Glutamatergic neuron (in vitro differentiated cells): ENCODE data around the gene FGF12. TPM values are rescaled to one million over a fixed set of nuclear protein-coding genes. Genes with fewer than 3 reads are reported as not detected.

ENCODE experiments used
- DNase-seq: peaks from one replicate; pipeline ENCODE4 v3.0.0; 2022
- H3K27ac Mint-ChIP-seq: one replicate; pipeline ENCODE4 v1.8.0; 2020; ENCODE audit warnings: mild to moderate bottlenecking, mixed read lengths, inconsistent platforms; ENCODE audit not compliant: unreplicated experiment
- H3K27me3 Mint-ChIP-seq: one replicate; pipeline ENCODE4 v1.8.0; 2020; ENCODE audit warnings: mild to moderate bottlenecking, moderate library complexity, mixed read lengths, inconsistent platforms; ENCODE audit not compliant: unreplicated experiment
- H3K36me3 Mint-ChIP-seq: one replicate; pipeline ENCODE4 v1.8.0; 2020; ENCODE audit warnings: mild to moderate bottlenecking, mixed read lengths, inconsistent platforms; ENCODE audit not compliant: unreplicated experiment
- H3K4me1 Mint-ChIP-seq: one replicate; pipeline ENCODE4 v1.8.0; 2020; ENCODE audit warnings: mild to moderate bottlenecking, low read depth, mixed read lengths, inconsistent platforms; ENCODE audit not compliant: unreplicated experiment
- H3K4me3 Mint-ChIP-seq: one replicate; pipeline ENCODE4 v1.8.0; 2020; ENCODE audit warnings: mild to moderate bottlenecking, mixed read lengths, inconsistent platforms; ENCODE audit not compliant: unreplicated experiment
- H3K9me3 Mint-ChIP-seq: one replicate; pipeline ENCODE4 v1.8.0; 2020; ENCODE audit warnings: mild to moderate bottlenecking, moderate library complexity, mixed read lengths, inconsistent platforms; ENCODE audit not compliant: unreplicated experiment
- total RNA-seq: library from RNA; stranded (reverse); fragmentation: NEBNext Ultra II Directional; extraction: Animal tissue kit (Norgen Biotek cat#: 25700); gene quantifications from one replicate; pipeline ENCODE4 v1.2.1, GENCODE V29; 2021; ENCODE audit not compliant: unreplicated experiment
- TF ChIP-seq, protein P1 (sequence below): fragments of 200-600 bp; sonication (generic); IDR thresholded peaks from one replicate; pipeline ENCODE4 v1.5.0; 2021; ENCODE audit not compliant: partially characterized antibody, unreplicated experiment

FGF12 gene
- total RNA-seq, 1 donor from 2014 or later = 33.1 TPM

DNA sequence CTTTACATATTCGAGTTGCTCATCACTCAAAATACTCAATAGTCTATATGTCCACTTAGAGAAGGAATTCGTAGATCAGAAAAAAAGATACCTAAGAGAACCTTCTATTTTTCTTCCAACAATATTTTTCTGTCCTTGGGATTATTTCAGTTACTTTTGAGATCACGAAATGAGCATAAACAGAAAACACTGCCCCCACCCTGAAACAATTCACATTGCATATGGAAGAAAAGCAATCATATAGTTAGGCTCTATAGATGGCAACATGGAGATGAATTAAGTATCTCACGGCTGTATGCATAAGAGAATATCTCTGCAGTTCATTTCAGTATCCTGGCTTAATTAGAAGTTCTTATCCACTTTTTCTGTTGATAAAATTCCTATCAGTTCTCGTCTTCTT lies 391.1 kb downstream of the FGF12 start:
- no peak for DNase-seq
- Mint-ChIP-seq H3K27ac (no peak overlapping the region), H3K4me1 (no peaks in the 10 kb centered on the region), H3K4me3 (no peak overlapping the region), H3K9me3 (no peaks in the 10 kb centered on the region), H3K27me3 (peaks cover 2% of the 10 kb centered on the region), H3K36me3 (no peaks in the 10 kb centered on the region)
- TF ChIP-seq, protein P1, sequence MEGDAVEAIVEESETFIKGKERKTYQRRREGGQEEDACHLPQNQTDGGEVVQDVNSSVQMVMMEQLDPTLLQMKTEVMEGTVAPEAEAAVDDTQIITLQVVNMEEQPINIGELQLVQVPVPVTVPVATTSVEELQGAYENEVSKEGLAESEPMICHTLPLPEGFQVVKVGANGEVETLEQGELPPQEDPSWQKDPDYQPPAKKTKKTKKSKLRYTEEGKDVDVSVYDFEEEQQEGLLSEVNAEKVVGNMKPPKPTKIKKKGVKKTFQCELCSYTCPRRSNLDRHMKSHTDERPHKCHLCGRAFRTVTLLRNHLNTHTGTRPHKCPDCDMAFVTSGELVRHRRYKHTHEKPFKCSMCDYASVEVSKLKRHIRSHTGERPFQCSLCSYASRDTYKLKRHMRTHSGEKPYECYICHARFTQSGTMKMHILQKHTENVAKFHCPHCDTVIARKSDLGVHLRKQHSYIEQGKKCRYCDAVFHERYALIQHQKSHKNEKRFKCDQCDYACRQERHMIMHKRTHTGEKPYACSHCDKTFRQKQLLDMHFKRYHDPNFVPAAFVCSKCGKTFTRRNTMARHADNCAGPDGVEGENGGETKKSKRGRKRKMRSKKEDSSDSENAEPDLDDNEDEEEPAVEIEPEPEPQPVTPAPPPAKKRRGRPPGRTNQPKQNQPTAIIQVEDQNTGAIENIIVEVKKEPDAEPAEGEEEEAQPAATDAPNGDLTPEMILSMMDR = peak; percentile 14

DNA sequence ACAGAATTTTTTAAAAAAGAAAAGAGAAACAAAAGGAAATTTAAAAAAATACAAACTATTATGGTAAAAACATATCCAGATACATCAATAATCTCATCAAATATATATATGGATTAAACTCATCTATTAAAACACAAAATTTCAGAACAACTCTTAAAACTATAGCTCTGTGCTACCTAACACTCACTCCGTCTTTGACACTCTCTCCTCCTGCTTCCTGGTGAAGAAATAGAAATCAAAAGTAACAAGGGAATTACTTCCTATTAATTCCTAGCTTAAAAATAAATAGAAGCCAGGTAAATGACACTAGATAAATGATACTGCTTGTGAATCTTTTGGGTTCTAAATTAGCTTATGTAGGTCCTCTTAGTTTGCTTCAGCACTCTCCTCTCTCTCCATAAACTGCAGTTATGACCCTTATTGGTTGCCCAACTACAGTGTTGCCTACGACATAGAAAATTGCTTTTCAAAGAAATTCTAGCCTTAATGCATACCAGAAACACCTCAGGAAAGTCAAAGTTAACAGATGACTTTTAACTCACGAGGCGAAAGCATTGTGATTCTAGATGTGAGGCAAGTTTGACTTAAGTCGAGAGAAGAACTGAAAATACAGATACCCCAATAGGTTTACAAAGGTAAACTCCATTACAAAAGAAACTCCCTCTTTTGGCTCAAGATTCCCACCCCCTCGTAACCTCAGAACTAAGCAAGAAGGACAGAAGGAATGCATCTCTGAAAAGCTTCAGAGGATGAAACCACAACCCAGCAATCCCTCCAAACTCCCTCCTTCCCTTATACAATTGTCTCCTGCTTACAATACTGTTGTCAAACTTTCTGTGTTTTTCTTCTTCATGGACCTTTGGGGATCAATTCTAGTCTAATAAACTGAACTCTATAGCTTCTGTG lies 394.7 kb downstream of the FGF12 start:
- Mint-ChIP-seq H3K4me1 (no peaks in the 10 kb centered on the region), H3K27me3 (peaks cover 2% of the 10 kb centered on the region), H3K4me3 (no peak overlapping the region), H3K9me3 (no peaks in the 10 kb centered on the region), H3K36me3 (no peaks in the 10 kb centered on the region), H3K27ac (no peak overlapping the region)
- TF ChIP-seq, protein P1 = no peak
- no peak for DNase-seq

DNA sequence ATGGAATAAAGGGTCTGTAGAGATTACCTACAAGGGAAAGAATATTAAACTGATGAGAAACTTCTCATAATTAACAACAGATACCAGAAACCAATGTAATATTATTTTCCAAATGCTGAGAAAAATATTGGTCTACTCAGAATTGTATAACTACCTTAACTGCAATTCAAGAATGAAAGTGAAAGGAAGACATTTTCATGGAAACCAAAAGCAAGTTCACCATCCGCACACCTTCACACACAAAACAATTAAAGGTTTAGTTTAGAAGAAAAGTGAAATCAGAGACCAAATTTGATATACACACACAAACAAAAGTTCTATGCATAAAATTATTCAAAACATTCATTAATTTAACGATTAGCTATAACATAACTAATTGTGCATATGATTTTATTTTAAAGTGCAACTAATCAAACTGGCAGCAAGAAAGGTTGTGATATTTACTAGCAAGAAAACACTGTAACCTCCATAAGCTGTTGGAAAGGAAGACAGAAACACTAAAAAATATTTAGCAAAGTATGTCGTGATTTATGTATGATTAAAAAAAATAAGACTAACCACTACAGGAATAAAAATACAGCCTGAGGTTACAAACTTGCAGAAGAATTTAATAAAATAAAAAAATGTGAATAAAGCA lies 395.5 kb downstream of the FGF12 start:
- no peak overlapping the region for H3K27ac Mint-ChIP-seq
- no peaks in the 10 kb centered on the region for H3K4me1 Mint-ChIP-seq
- DNase-seq = no peak
- no peaks in the 10 kb centered on the region for H3K27me3 Mint-ChIP-seq
- TF ChIP-seq, protein P1 = no peak
- no peaks in the 10 kb centered on the region for H3K36me3 Mint-ChIP-seq
- H3K9me3 Mint-ChIP-seq = no peaks in the 10 kb centered on the region
- no peak overlapping the region for H3K4me3 Mint-ChIP-seq

DNA sequence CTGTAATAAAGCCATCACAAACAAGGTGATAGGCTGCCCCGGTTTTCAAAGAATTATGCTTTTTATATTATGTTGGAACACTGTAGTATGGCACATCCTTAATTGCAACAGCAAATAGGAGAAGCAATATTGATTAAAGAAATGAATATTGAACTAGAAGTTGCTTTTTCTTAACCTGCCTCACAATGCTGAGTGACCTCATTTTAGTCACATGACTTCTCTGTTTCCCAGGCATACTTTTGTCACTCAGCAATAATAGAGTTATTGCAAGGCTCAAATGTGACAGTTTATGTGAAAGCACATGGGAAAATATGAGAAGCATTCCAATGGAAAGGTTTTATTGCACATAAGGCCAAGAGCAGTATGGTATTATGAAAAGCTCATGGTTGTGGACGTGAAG lies 400.7 kb downstream of the FGF12 start:
- DNase-seq = no peak
- no peaks in the 10 kb centered on the region for H3K9me3 Mint-ChIP-seq
- H3K4me3 Mint-ChIP-seq = no peak overlapping the region
- H3K27me3 Mint-ChIP-seq = peaks cover 2% of the 10 kb centered on the region
- H3K36me3 Mint-ChIP-seq = no peaks in the 10 kb centered on the region
- H3K27ac Mint-ChIP-seq = no peak overlapping the region
- TF ChIP-seq, protein P1 = no peak
- H3K4me1 Mint-ChIP-seq = no peaks in the 10 kb centered on the region

DNA sequence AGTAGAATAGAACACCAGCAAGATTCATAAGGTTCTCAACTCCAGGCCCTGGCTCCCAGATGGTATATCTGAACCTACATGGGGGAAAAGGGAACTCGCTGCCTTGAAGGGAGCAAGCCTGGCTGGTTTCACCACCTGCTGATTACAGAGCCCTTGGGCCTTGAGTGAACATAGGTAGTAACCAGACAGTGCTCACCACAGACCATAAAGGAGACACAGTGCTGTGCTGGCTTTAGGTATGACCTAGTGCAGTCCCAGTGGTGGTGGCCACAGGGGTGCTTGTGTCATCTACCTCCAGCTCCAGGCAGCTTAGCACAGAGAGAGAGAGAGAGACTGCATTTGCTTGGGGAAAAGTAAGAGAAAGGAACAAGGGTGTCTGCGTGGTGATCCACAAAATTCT lies 409.8 kb downstream of the FGF12 start:
- DNase-seq = no peak
- H3K27me3 Mint-ChIP-seq = no peaks in the 10 kb centered on the region
- no peaks in the 10 kb centered on the region for H3K4me1 Mint-ChIP-seq
- H3K36me3 Mint-ChIP-seq = no peaks in the 10 kb centered on the region
- H3K9me3 Mint-ChIP-seq = no peaks in the 10 kb centered on the region
- H3K27ac Mint-ChIP-seq = no peak overlapping the region
- H3K4me3 Mint-ChIP-seq = no peak overlapping the region
- TF ChIP-seq, protein P1 = no peak
